Measurements from ENCODE around the gene GALNTL6. TPM values are rescaled to one million over a fixed set of nuclear protein-coding genes. Genes with fewer than 3 reads are reported as not detected.

Gene GALNTL6
- total RNA-seq, 1 donor from 2014 or later: not detected

GRCh38 chr4:173074501-173074946, 1261.3 kb downstream of the GALNTL6 start:
- no peaks in the 10 kb centered on the region for H3K27me3 ChIP-seq
- intact Hi-C loops (cut with DNase I): no loop called here
- no peaks in the 10 kb centered on the region for H3K4me1 ChIP-seq
- no peak overlapping the region for H3K27ac ChIP-seq
- no peak overlapping the region for H3K4me3 ChIP-seq
- no peak for DNase-seq (ENCODE audit: low spot score in 2 of 2)
- no peaks in the 10 kb centered on the region for H3K36me3 ChIP-seq
- TF ChIP-seq CTCF (IDR thresholded peaks at IDR 0.05): no peak
- H3K9me3 ChIP-seq: peaks cover 3 to 15% of the 10 kb centered on the region in 2 donors

GRCh38 chr4:173076903-173077634, 1263.9 kb downstream of the GALNTL6 start:
- Histone ChIP-seq H3K4me1 (no peaks in the 10 kb centered on the region), H3K36me3 (no peaks in the 10 kb centered on the region), H3K4me3 (no peak overlapping the region), H3K27ac (no peak overlapping the region), H3K27me3 (no peaks in the 10 kb centered on the region), H3K9me3 (peaks cover 0 to 6% of the 10 kb centered on the region in 2 donors)
- intact Hi-C loops (cut with DNase I): no loop called here
- DNase-seq (ENCODE audit: low spot score in 2 of 2): no peak
- TF ChIP-seq CTCF (IDR thresholded peaks at IDR 0.05): no peak

- Histone ChIP-seq H3K27me3 (no peaks in the 10 kb centered on the region), H3K27ac (no peak overlapping the region), H3K4me3 (no peak overlapping the region), H3K4me1 (no peaks in the 10 kb centered on the region), H3K36me3 (no peaks in the 10 kb centered on the region), H3K9me3 (no peaks in the 10 kb centered on the region)
- DNase-seq (ENCODE audit: low spot score in 2 of 2): no peak
- no peak for TF ChIP-seq CTCF (IDR thresholded peaks at IDR 0.05)
- intact Hi-C loops (cut with DNase I): no loop called here
These were observed 1274.9 kb downstream of the GALNTL6 start for GRCh38 chr4:173088144-173088543.
